ENCODE measurements around the gene HNRNPU.

DNA sequence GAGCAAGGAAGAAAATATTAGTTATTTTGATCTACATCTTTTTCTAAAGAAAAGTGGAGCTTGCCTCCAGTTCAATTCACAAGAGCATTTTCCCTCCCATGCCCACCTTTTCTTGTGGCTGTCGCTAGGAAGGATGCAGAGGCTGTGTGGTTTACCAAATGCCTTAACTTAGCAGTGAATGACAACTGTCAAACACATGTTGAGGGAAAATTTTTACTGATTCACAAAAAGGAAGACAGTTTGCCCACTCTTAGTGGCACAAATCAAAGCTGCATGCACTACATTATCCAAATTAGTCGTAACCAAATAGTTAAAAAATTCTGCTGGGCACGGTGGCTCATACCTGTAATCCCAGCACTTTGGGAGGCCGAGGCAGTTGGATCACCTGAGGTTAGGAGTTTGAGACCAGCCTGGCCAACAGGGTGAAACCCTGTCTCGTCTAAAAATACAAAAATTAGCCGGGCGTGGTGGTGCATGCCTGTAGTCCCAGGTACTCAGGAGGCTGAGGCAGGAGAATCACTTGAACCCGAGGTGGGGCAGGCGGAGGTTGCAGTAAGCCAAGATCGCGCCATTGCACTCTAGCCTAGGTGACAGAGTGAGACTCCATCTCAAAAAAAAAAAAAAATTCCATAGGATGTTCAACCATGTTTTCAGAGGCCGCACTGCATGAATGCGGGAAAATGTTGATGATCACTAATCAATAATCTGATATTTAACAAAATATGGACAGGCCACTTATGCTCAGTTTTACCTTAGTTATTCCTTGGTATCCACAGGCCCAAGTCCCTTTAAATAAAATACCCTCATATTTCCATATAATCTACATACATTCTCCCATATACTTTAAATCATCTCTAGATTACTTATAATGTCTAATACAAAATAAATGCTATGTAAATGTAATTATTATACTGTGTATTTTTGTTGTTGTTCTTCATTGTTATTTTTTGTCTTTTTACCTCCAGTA lies 19.9 kb downstream of the HNRNPU start:
- no peak for TF ChIP-seq RFX5 (IDR thresholded peaks at IDR 0.05)
- no peak for TF ChIP-seq SREBF2 (IDR thresholded peaks at IDR 0.05)
- TF ChIP-seq, protein P1, sequence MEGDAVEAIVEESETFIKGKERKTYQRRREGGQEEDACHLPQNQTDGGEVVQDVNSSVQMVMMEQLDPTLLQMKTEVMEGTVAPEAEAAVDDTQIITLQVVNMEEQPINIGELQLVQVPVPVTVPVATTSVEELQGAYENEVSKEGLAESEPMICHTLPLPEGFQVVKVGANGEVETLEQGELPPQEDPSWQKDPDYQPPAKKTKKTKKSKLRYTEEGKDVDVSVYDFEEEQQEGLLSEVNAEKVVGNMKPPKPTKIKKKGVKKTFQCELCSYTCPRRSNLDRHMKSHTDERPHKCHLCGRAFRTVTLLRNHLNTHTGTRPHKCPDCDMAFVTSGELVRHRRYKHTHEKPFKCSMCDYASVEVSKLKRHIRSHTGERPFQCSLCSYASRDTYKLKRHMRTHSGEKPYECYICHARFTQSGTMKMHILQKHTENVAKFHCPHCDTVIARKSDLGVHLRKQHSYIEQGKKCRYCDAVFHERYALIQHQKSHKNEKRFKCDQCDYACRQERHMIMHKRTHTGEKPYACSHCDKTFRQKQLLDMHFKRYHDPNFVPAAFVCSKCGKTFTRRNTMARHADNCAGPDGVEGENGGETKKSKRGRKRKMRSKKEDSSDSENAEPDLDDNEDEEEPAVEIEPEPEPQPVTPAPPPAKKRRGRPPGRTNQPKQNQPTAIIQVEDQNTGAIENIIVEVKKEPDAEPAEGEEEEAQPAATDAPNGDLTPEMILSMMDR (IDR thresholded peaks at IDR 0.05): no peak
- TF ChIP-seq EP300 (IDR thresholded peaks at IDR 0.05): no peak
- TF ChIP-seq POLR2A (IDR thresholded peaks at IDR 0.05; ENCODE audit: low read length): no peak
- TF ChIP-seq RARB (CRISPR knock-in tag; IDR thresholded peaks at IDR 0.05): no peak
- TF ChIP-seq BHLHE40 (IDR thresholded peaks at IDR 0.05; ENCODE audit: low read depth, low read length): no peak
- no peak for TF ChIP-seq SMC3 (IDR thresholded peaks at IDR 0.05)
- TF ChIP-seq USF2 (IDR thresholded peaks at IDR 0.05): no peak
- no peak for TF ChIP-seq CEBPB (IDR thresholded peaks at IDR 0.05)
- no peak; the same call in 1 of the 2 replicates for TF ChIP-seq HOXA7 (CRISPR knock-in tag; IDR thresholded peaks at IDR 0.05)
- TF ChIP-seq MAFK (IDR thresholded peaks at IDR 0.05; ENCODE audit: partially characterized antibody): no peak

All from A549 (cell line).